T-helper 2 cell treated with Interferon-gamma antibody and Interleukin-4, amounts not matched to agents 5 μg/mL and 100 μg/mL, for 36 hours (primary cell): Measurements from ENCODE around the gene INHBA.

ENCODE experiments used
- DNase-seq: peaks from one replicate; pipeline ENCODE4 v3.0.0; 2021; ENCODE audit warnings: low spot score
- H3K27ac Mint-ChIP-seq: one replicate; pipeline ENCODE4 v1.8.0; 2021; ENCODE audit warnings: mild to moderate bottlenecking, mixed read lengths
- H3K27me3 Mint-ChIP-seq: one replicate; pipeline ENCODE4 v1.8.0; 2021; ENCODE audit warnings: low read depth, mixed read lengths
- H3K36me3 Mint-ChIP-seq: one replicate; pipeline ENCODE4 v1.8.0; 2021; ENCODE audit warnings: low read depth, mixed read lengths
- H3K4me1 Mint-ChIP-seq: one replicate; pipeline ENCODE4 v1.8.0; 2021; ENCODE audit warnings: low read depth, mixed read lengths
- H3K4me3 Mint-ChIP-seq: one replicate; pipeline ENCODE4 v1.8.0; 2022; ENCODE audit warnings: mild to moderate bottlenecking, moderate library complexity, mixed read lengths
- H3K9me3 Mint-ChIP-seq: one replicate; pipeline ENCODE4 v1.8.0; 2021; ENCODE audit warnings: mixed read lengths

Gene INHBA

GRCh38 chr7:41702635-41703371 is at the start of gene INHBA:
Gene INHBA (minus strand): TSS chr7:41703090. CDS start chr7:41700374, 2,716 bp downstream.
- H3K4me1 Mint-ChIP-seq, result peaks cover 16% of the 10 kb centered on the region
- no peaks in the 10 kb centered on the region for H3K9me3 Mint-ChIP-seq
- H3K36me3 Mint-ChIP-seq, result no peaks in the 10 kb centered on the region
- DNase-seq, result no peak
- H3K27ac Mint-ChIP-seq, result no peak within 1 kb of the TSS
- H3K4me3 Mint-ChIP-seq, result no peak within 1 kb of the TSS
- H3K27me3 Mint-ChIP-seq, result peaks cover 76% of the 10 kb centered on the region

- no peak overlapping the region for H3K4me3 Mint-ChIP-seq
- no peak overlapping the region for H3K27ac Mint-ChIP-seq
- peaks cover 31% of the 10 kb centered on the region for H3K9me3 Mint-ChIP-seq
- no peaks in the 10 kb centered on the region for H3K4me1 Mint-ChIP-seq
- H3K36me3 Mint-ChIP-seq, result no peaks in the 10 kb centered on the region
- no peak for DNase-seq
- no peaks in the 10 kb centered on the region for H3K27me3 Mint-ChIP-seq
These were observed 49.7 kb upstream of the INHBA start for GRCh38 chr7:41752615-41753014.

- no peaks in the 10 kb centered on the region for H3K4me1 Mint-ChIP-seq
- no peak overlapping the region for H3K27ac Mint-ChIP-seq
- H3K36me3 Mint-ChIP-seq, result no peaks in the 10 kb centered on the region
- no peak overlapping the region for H3K4me3 Mint-ChIP-seq
- no peak for DNase-seq
- H3K27me3 Mint-ChIP-seq, result no peaks in the 10 kb centered on the region
- peaks cover 20% of the 10 kb centered on the region for H3K9me3 Mint-ChIP-seq
These were observed 48.0 kb upstream of the INHBA start for GRCh38 chr7:41750661-41751540.

GRCh38 chr7:41747961-41748360 is 45.1 kb upstream of the INHBA start:
- Mint-ChIP-seq H3K36me3 (no peaks in the 10 kb centered on the region), H3K27me3 (no peaks in the 10 kb centered on the region), H3K4me1 (no peaks in the 10 kb centered on the region), H3K27ac (no peak overlapping the region), H3K9me3 (peaks cover 36% of the 10 kb centered on the region), H3K4me3 (no peak overlapping the region)
- DNase-seq, result no peak

- Mint-ChIP-seq H3K4me3 (no peak overlapping the region), H3K36me3 (no peaks in the 10 kb centered on the region), H3K4me1 (no peaks in the 10 kb centered on the region), H3K27me3 (no peaks in the 10 kb centered on the region), H3K27ac (no peak overlapping the region), H3K9me3 (peaks cover 43% of the 10 kb centered on the region)
- DNase-seq, result no peak
These were observed 42.6 kb upstream of the INHBA start for GRCh38 chr7:41745451-41745850.

- no peaks in the 10 kb centered on the region for H3K36me3 Mint-ChIP-seq
- H3K4me1 Mint-ChIP-seq, result no peaks in the 10 kb centered on the region
- H3K27ac Mint-ChIP-seq, result no peak overlapping the region
- H3K27me3 Mint-ChIP-seq, result no peaks in the 10 kb centered on the region
- no peak overlapping the region for H3K4me3 Mint-ChIP-seq
- H3K9me3 Mint-ChIP-seq, result peaks cover 42% of the 10 kb centered on the region
- no peak for DNase-seq
These were observed 41.3 kb upstream of the INHBA start for GRCh38 chr7:41744161-41744560.

- no peaks in the 10 kb centered on the region for H3K27me3 Mint-ChIP-seq
- H3K9me3 Mint-ChIP-seq, result peaks cover 36% of the 10 kb centered on the region
- no peak overlapping the region for H3K4me3 Mint-ChIP-seq
- no peak overlapping the region for H3K27ac Mint-ChIP-seq
- no peak for DNase-seq
- no peaks in the 10 kb centered on the region for H3K36me3 Mint-ChIP-seq
- H3K4me1 Mint-ChIP-seq, result no peaks in the 10 kb centered on the region
These were observed 39.6 kb upstream of the INHBA start for GRCh38 chr7:41742401-41743020.

GRCh38 chr7:41738806-41739205 is 35.9 kb upstream of the INHBA start:
- no peak overlapping the region for H3K27ac Mint-ChIP-seq
- H3K4me1 Mint-ChIP-seq, result peaks cover 2% of the 10 kb centered on the region
- DNase-seq, result no peak
- no peak overlapping the region for H3K4me3 Mint-ChIP-seq
- H3K36me3 Mint-ChIP-seq, result no peaks in the 10 kb centered on the region
- H3K9me3 Mint-ChIP-seq, result peaks cover 22% of the 10 kb centered on the region
- H3K27me3 Mint-ChIP-seq, result peaks cover 15% of the 10 kb centered on the region

- DNase-seq, result no peak
- peaks cover 20% of the 10 kb centered on the region for H3K27me3 Mint-ChIP-seq
These were observed 35.4 kb upstream of the INHBA start for GRCh38 chr7:41738336-41738735.

GRCh38 chr7:41735206-41735605 is 32.3 kb upstream of the INHBA start:
- Mint-ChIP-seq H3K4me3 (no peak overlapping the region), H3K4me1 (peaks cover 9% of the 10 kb centered on the region), H3K27ac (no peak overlapping the region), H3K36me3 (no peaks in the 10 kb centered on the region), H3K27me3 (peaks cover 20% of the 10 kb centered on the region), H3K9me3 (no peaks in the 10 kb centered on the region)
- no peak for DNase-seq

More at GRCh38 chr7:41738336-41738735, 35.4 kb upstream of the INHBA start:
- Mint-ChIP-seq H3K36me3 (no peaks in the 10 kb centered on the region), H3K4me1 (peaks cover 2% of the 10 kb centered on the region), H3K27ac (no peak overlapping the region), H3K4me3 (no peak overlapping the region), H3K9me3 (peaks cover 17% of the 10 kb centered on the region)

- Mint-ChIP-seq H3K4me1 (peaks cover 9% of the 10 kb centered on the region), H3K36me3 (no peaks in the 10 kb centered on the region), H3K9me3 (no peaks in the 10 kb centered on the region), H3K27me3 (peaks cover 20% of the 10 kb centered on the region), H3K27ac (no peak overlapping the region), H3K4me3 (no peak overlapping the region)
- DNase-seq, result no peak
These were observed 30.0 kb upstream of the INHBA start for GRCh38 chr7:41732843-41733306.

- Mint-ChIP-seq H3K4me1 (peaks cover 9% of the 10 kb centered on the region), H3K27me3 (peaks cover 20% of the 10 kb centered on the region), H3K4me3 (no peak overlapping the region), H3K36me3 (no peaks in the 10 kb centered on the region), H3K9me3 (no peaks in the 10 kb centered on the region), H3K27ac (no peak overlapping the region)
- DNase-seq, result no peak
These were observed 29.5 kb upstream of the INHBA start for GRCh38 chr7:41732436-41732785.

- H3K27ac Mint-ChIP-seq, result no peak overlapping the region
- no peaks in the 10 kb centered on the region for H3K9me3 Mint-ChIP-seq
- DNase-seq, result no peak
- no peaks in the 10 kb centered on the region for H3K36me3 Mint-ChIP-seq
- peaks cover 20% of the 10 kb centered on the region for H3K27me3 Mint-ChIP-seq
- H3K4me3 Mint-ChIP-seq, result no peak overlapping the region
- peaks cover 9% of the 10 kb centered on the region for H3K4me1 Mint-ChIP-seq
These were observed 28.9 kb upstream of the INHBA start for GRCh38 chr7:41731493-41732435.
